Measurements from ENCODE around the gene IL17RB.

GRCh38 chr3:53816425-53816824 is 29.9 kb upstream of the IL17RB start:
- TF ChIP-seq POLR2A (IDR thresholded peaks at IDR 0.05; ENCODE audit: low read length), result no peak
- no peak for TF ChIP-seq GATA1 (IDR thresholded peaks at IDR 0.05; ENCODE audit: low read depth, low read length)
